Keratinocyte (primary cell): Measurements from ENCODE around the gene BICDL1. TPM values are rescaled to one million over a fixed set of nuclear protein-coding genes. Genes with fewer than 3 reads are reported as not detected.
A peak's percentile ranks its signal among the peaks of the same experiment; 100 is the strongest.

Experiments
- DNase-seq: peaks from one replicate; pipeline ENCODE4 v3.0.0-alpha.2; 2011; ENCODE audit warnings: low read depth, missing footprints, low spot score
- FAIRE-seq: peaks from 2 replicates; lab custom pipeline; 2011; peaks lifted over from hg19 to GRCh38; lab: Jason Lieb, UNC
- H2AFZ ChIP-seq: 2 replicates; pipeline ENCODE4 v1.6.0; 2012; ENCODE audit warnings: low read length, control low read depth, inconsistent platforms; ENCODE audit not compliant: control insufficient read depth
- H3K27ac ChIP-seq: 2 replicates; pipeline ENCODE4 v1.5.1; 2011; ENCODE audit warnings: low read length; ENCODE audit not compliant: control insufficient read depth, insufficient read depth
- H3K27me3 ChIP-seq: 3 replicates; pipeline ENCODE4 v1.6.0; 2011; ENCODE audit warnings: low read length; ENCODE audit not compliant: control insufficient read depth, insufficient read depth; ENCODE audit errors: extremely low read depth
- H3K36me3 ChIP-seq, 2 experiments: 2 replicates in 1 of 2; 3 replicates in 1 of 2; pipeline ENCODE4 v1.5.1; 2011; ENCODE audit warnings: low read length in 2 of 2, mild to moderate bottlenecking in 1 of 2; ENCODE audit not compliant: control insufficient read depth in 2 of 2, insufficient read depth in 2 of 2; ENCODE audit errors: extremely low read depth in 1 of 2
- H3K4me1 ChIP-seq: 3 replicates; pipeline ENCODE4 v1.5.1; 2011; ENCODE audit warnings: low read length; ENCODE audit not compliant: control insufficient read depth, insufficient read depth; ENCODE audit errors: extremely low read depth
- H3K4me2 ChIP-seq: 3 replicates; pipeline ENCODE4 v1.6.0; 2011; ENCODE audit warnings: low read depth, low read length; ENCODE audit not compliant: control insufficient read depth, insufficient read depth; ENCODE audit errors: extremely low read depth
- H3K4me3 ChIP-seq, 3 experiments: fragments of 200-600 bp in 1 of 3; sonication (generic) in 1 of 3; 2 replicates in 2 of 3; 3 replicates in 1 of 3; pipeline ENCODE4 v1.5.1; 2011 to 2016; ENCODE audit warnings: low read length in 3 of 3, mild to moderate bottlenecking in 3 of 3, control low read depth in 2 of 3, inconsistent platforms in 1 of 3, low read depth in 1 of 3, mixed read lengths in 1 of 3, mixed run types in 1 of 3, moderate library complexity in 1 of 3; ENCODE audit not compliant: control insufficient read depth in 2 of 3, insufficient read depth in 2 of 3; ENCODE audit errors: extremely low read depth in 1 of 3
- H3K79me2 ChIP-seq: 2 replicates; pipeline ENCODE4 v1.6.0; 2012; ENCODE audit warnings: low read length; ENCODE audit not compliant: control insufficient read depth, insufficient read depth
- H3K9ac ChIP-seq: 3 replicates; pipeline ENCODE4 v1.6.0; 2011; ENCODE audit warnings: low read length; ENCODE audit not compliant: control insufficient read depth, insufficient read depth; ENCODE audit errors: extremely low read depth
- H3K9me1 ChIP-seq: 3 replicates; pipeline ENCODE4 v1.6.0; 2011; ENCODE audit warnings: low read length; ENCODE audit not compliant: control insufficient read depth, insufficient read depth; ENCODE audit errors: extremely low read depth
- H3K9me3 ChIP-seq: 2 replicates; pipeline ENCODE4 v1.5.1; 2012; ENCODE audit warnings: low read depth, low read length; ENCODE audit not compliant: control insufficient read depth
- H4K20me1 ChIP-seq: 3 replicates; pipeline ENCODE4 v1.6.0; 2011; ENCODE audit warnings: low read length; ENCODE audit not compliant: control insufficient read depth, insufficient read depth; ENCODE audit errors: extremely low read depth
- CTCF ChIP-seq, 3 experiments: IDR thresholded peaks in 1 of 3; conservative IDR thresholded peaks in 1 of 3; optimal IDR thresholded peaks in 1 of 3; 2 replicates in 2 of 3; 3 replicates in 1 of 3; pipeline versions ENCODE3 to v1.5.1; 2011; ENCODE audit warnings: low read length in 3 of 3, mild to moderate bottlenecking in 3 of 3, moderate library complexity in 2 of 3, control low read depth in 1 of 3, inconsistent platforms in 1 of 3; ENCODE audit not compliant: insufficient read depth in 2 of 3; ENCODE audit errors: extremely low read depth in 1 of 3
- EZH2 ChIP-seq: IDR thresholded peaks from one replicate; pipeline ENCODE4 v1.6.1; 2012; ENCODE audit warnings: inconsistent platforms, mild to moderate bottlenecking, low read length, moderate library complexity
- dilution Hi-C: fragments of 300-500 bp; cut with MboI; formaldehyde crosslinking; loops from one replicate; pipeline ENCODE4 v1.7.0; 2020; ENCODE audit warnings: low sequenced_read_pairs; ENCODE audit not compliant: extremely low pct_ligation_motif_present
- polyA plus RNA-seq, 5 experiments: library from polyadenylated mRNA; depleted of rRNA in 3 of 5; stranded (reverse) in 3 of 5; stranded (forward) in 1 of 5; unstranded in 1 of 5; fragments of >200 nt; gene quantifications; 1 replicate in 1 of 5; 2 replicates in 3 of 5; 3 replicates in 1 of 5; pipeline versions ENCODE4 v1.2.1 to v1.2.3, GENCODE V29; 2011 to 2012; ENCODE audit warnings: missing spikeins in 2 of 5, low read depth in 1 of 5, low replicate concordance in 1 of 5

BICDL1 gene
- polyA plus RNA-seq, 1 donor (not counting 4 experiments of a cell fraction or from before 2014, with no cell fraction given): 6.4 TPM

- H3K4me2 ChIP-seq: no peak overlapping the region
- no peak overlapping the region for H2AFZ ChIP-seq
- dilution Hi-C loops: no loop called here
- H3K27ac ChIP-seq: no peak overlapping the region
- H3K4me3 ChIP-seq: no peak overlapping the region
- no peak overlapping the region for H3K9ac ChIP-seq
- FAIRE-seq (no peak), DNase-seq (no peak)
- TF ChIP-seq CTCF (optimal IDR thresholded peaks at IDR 0.05 in 1 of 3, IDR thresholded peaks at IDR 0.05 in 1 of 3, conservative IDR thresholded peaks at IDR 0.05 in 1 of 3; ENCODE audit: extremely low read depth in 1 of 3, insufficient read depth in 2 of 3, low read length in 3 of 3): no peak
- no peak for TF ChIP-seq EZH2
- H3K36me3 ChIP-seq: no peaks in the 10 kb centered on the region
- H3K9me1 ChIP-seq: no peaks in the 10 kb centered on the region
- H3K27me3 ChIP-seq: no peaks in the 10 kb centered on the region
- no peaks in the 10 kb centered on the region for H4K20me1 ChIP-seq
- no peaks in the 10 kb centered on the region for H3K79me2 ChIP-seq
- H3K9me3 ChIP-seq: no peaks in the 10 kb centered on the region
- no peaks in the 10 kb centered on the region for H3K4me1 ChIP-seq
Observed at GRCh38 chr12:120000556-120000955, 11.5 kb downstream of the BICDL1 start.

GRCh38 chr12:120006258-120006975 is 17.4 kb downstream of the BICDL1 start:
- Histone ChIP-seq H3K4me3 (no peak overlapping the region), H2AFZ (no peak overlapping the region), H4K20me1 (no peaks in the 10 kb centered on the region), H3K4me2 (no peak overlapping the region), H3K27me3 (no peaks in the 10 kb centered on the region), H3K79me2 (no peaks in the 10 kb centered on the region), H3K9me1 (no peaks in the 10 kb centered on the region), H3K36me3 (peaks cover 0 to 3% of the 10 kb centered on the region in 2 experiments), H3K4me1 (peaks cover 7% of the 10 kb centered on the region), H3K9me3 (no peaks in the 10 kb centered on the region), H3K9ac (no peak overlapping the region), H3K27ac (no peak overlapping the region)
- DNase-seq (no peak), FAIRE-seq (peak; percentile 73)
- no peak for TF ChIP-seq CTCF (optimal IDR thresholded peaks at IDR 0.05 in 1 of 3, IDR thresholded peaks at IDR 0.05 in 1 of 3, conservative IDR thresholded peaks at IDR 0.05 in 1 of 3; ENCODE audit: extremely low read depth in 1 of 3, insufficient read depth in 2 of 3, low read length in 3 of 3)
- no peak for TF ChIP-seq EZH2
- dilution Hi-C loops: no loop called here
